Activated CD8-positive, alpha-beta memory T cell treated with anti-CD3 and anti-CD28 coated beads, Interleukin-2, amount 50 U/mL, for 48 hours (primary cell): ENCODE results near the gene GAL3ST2.
"Not testable (repeated sequence)": the region's sequence is repeated elsewhere in the genome, so short reads cannot be mapped to it uniquely, and the experiment has no call there.

Experiments
- DNase-seq: peaks from one replicate; pipeline ENCODE4 v3.0.0-alpha.2; 2020

GAL3ST2 gene

DNA sequence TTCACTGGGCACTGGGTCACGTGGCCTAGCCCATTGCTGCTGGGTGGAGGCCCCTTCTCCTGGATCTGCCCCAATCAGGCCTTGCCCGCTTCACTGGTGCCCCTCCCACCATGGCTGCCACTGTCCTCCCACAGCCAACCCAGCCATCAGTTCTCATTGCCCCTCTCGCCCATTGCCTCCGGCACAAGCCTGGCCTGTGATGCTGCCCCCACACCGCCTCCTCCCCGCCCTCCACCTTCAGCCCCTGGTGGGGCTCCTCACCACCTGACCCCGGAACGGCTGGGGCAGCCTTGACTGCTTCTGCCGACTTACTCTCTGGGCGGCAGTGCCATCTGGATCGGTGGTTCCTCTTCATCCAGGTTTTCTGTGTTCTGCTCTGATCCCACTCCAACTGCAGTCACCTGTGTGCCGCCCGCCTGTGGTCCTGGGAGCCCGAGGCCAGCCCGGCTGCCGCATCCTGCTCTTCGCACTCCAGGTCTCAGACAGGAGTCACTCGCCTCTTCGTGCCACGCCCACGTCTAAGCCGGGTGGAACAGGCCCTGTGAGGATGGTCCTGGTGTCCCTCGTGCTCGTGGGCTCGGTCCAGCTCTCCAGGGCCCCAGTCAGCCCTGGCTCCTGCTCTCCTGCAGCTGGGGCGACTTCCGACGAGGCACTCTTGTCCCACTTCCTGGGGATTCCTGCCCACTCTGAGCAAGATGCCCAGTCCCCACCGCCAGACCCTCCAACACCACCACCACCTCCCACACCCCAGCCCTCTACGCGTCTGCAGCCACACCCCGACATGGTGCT is 28.0 kb upstream of the GAL3ST2 start:
- DNase-seq, result no peak

DNA sequence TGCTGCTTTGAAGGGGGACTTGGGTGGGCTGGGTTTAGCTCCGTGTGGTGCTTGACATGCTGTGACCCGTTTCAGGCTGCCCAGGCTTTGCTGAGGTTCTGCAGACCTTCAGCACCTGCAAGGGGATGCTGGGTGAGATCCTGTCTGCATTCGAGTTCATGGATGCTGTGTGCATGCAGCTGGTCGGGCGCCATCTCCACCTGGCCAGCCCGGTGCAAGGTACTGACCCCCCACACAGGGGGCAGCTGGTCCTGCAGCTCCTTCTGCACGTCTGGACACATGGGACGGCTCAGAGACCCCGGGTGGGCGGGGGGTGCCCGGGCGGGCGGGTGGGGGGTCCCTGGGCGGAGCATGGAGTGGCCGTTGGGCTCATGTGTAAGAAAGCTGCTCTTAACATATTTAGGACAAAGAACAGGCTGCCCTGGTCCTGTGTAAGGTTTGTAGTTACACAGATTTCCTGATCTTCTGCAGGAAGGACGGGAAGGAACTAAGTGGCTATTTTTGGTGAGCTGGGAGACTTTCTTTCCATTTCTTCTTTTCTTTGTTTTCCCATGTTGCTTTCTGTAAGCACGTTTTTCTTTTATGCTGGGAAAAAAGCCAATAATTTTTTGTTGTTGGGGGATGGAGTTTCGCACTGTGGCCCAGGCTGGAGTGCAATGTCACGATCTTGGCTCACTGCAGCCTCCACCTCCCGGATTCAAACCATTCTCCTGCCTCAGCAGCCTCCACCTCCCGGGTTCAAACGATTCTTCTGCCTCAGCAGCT is 26.4 kb upstream of the GAL3ST2 start:
- DNase-seq, result no peak

DNA sequence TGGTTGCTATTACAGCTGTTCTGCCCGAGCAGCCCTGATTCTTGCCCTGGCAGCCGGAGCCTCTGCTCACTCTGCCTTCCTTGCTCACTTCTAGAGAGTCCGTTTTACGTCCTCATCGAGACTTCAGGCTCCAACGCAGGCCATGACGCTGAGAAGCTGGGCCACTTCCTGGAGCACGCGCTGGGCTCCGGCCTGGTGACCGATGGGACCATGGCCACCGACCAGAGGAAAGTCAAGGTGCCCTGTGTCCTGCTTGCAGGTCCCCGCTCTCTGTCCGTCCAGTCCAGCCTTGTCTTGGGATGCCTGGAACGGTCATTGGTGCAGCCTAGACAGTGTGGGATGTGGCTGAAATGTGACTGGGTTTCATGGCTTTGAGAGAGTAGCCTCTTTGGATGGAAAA is 25.5 kb upstream of the GAL3ST2 start:
- DNase-seq, result no peak

DNA sequence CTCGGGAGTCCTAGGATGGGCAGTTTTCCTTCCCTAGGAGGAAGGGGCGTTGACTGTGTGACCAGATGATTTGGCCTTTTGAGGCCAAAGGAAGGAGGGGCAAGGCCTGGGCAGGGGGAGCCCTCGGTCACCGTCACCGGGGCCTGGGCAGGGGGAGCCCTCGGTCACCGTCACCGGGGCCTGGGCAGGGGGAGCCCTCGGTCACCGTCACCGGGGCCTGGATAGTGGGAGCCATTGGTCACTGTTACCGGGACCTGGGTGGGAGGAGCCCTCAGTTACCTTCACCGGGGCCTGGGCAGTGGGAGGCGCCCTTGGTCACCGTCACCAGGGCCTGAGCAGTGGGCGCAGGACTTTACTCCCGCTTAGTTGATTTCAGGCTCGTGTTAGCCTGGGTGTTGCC is 24.8 kb upstream of the GAL3ST2 start:
- DNase-seq, result no peak

DNA sequence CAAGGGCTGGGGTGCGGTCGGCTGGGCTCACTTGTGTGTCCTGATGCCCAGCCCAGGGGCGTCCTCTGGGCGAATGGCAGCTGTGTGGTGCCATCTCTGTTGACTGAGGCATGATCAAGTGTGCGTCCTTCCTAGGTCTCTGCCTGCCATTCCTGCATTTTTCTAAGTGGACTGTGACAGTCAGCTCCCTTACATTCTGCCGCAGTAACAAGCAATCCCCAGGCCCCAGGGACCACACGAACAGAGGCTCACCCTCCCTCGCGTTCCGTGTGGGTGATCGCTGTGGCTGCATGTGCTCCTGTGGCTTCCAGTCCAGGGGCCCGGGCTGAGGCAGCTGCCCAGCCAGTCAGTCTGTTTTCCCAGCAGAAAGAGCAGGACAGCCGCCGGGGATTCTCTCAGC is 24.4 kb upstream of the GAL3ST2 start:
- no peak for DNase-seq

DNA sequence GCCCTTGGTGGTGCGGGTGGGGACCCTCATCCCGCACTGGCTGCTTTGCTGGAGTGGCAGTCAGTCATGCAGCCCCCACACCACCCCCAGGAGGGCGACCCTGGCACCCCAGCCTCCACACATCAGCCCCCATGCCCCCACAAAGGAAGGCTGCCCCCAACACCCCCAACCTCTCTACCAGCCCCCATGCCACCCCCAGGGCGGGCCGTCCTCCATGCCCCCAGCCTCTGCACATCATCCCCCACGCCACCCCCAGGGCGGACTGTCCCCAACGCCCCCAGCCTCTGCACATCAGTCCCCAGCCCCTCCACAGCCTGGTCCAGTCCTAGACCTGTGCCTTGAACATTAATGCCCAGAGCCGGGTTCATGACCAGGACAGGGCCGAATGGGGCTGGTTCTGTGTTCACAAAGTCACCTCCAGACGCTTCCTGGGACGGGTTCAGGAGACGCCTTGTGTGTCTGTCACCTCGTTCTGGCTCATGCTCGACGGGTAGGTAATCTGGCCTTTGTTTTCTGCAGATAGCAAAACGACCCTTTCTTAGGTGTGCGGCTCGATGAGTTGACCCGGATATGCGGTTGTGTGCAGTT is 23.8 kb upstream of the GAL3ST2 start:
- DNase-seq, result no peak

DNA sequence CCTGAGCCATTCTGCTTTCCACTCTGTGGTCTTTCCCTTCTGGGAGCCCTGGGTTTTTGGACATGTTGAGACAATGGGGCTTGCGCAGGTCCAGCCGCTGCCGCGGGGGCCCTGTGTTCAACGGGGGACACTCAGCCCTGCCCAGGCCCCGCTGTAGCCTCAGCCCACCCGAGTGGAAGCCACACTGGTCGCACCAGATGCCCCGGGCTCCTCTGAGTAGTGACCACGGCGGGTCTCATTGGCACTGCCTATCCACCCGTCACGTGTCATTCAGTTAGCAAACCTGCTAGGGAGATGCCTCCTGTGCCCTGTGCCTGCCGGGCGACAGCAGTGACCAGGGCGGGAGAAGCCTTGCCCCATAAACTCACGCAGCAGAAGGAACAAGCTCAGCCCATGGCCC is 23.1 kb upstream of the GAL3ST2 start:
- DNase-seq, result no peak

DNA sequence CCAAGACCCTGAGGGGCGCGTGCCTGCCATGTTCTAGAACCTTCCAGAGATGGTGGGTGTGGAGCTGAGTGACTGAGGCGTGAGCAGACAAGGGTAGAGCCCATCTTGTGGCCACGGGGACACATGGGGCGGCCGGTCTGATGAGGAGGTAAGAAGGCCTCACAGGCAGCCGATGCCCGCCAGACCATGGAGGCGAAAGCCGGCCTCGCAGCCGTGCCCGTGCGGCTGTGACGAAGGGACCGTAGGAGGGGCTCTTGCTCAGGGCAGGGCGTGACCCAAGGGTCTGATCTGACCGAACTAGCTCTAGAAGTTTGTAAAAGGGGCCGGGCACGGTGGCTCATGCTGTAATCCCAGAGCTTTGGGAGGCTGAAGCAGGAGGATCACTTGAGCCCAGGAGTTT is 22.6 kb upstream of the GAL3ST2 start:
- DNase-seq, result no peak

DNA sequence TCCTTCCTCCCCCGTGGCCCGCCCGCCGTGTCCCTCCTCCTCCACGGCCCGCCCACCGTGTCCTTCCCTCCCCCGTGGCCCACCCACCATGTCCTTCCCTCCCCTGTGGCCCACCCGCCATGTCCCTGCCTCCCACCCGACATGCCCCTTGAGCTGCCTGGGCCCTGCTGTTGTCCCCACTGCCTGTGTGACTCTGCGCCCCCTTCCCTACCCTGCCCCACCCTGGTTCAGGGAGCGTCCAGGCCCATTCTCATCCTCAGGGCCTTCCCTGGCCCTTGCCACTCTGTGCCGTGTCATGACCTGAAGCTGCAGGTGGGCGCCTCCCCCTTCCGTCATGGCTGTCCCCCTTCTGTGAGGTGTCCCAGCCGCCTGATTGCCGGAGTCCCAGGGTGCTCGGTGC is 21.5 kb upstream of the GAL3ST2 start:
- no peak for DNase-seq

DNA sequence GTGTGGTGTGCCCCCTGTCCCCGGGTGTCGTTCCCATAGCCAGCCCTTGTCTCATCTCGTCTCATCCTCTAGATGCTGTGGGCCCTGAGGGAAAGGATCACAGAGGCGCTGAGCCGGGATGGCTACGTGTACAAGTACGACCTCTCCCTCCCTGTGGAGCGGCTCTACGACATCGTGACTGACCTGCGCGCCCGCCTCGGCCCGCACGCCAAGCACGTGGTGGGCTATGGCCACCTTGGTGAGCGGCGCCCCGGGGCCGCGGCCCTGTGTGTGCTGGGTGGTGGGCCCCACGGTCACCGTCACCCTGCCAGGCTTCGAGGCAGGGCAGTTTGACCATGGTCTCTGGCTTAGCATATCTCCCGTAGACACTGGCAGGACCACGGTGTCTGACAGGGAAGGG is 20.8 kb upstream of the GAL3ST2 start:
- no peak for DNase-seq

DNA sequence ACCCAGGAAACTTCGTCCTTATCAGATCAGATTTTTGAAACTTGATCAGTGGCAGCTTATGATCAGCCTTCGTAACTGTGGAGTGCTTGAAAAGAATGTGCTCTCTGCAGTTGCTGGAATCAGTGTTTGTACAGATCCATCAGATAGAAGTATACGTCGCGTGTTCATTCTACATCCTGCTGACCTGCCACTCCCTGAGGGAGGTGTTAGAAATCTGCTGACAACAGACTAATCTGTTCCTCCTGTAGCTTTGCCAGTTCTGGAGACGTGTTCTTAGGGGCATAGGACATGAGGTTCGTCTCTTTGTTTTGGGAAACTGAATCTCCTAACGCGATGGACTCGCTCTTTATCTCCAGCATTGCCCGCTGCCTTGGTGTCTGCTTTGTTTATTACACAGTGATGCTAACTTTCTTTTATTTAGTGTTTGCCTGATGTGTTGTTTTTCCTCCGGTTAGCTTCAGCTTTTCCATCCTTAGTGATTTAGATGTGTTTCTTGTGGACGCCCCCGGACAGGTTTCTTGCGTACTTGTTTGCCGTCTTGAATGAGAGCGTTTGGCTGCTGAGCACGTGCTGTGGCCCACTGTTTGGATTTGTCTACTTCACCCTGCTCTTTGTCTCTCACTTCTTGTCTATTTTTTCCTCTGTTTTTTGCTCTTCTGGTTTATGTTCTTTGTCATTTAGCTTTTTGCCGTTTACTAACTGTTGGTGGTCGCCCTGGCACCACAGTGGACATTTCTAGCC is 17.4 kb upstream of the GAL3ST2 start:
- DNase-seq, result no peak

DNA sequence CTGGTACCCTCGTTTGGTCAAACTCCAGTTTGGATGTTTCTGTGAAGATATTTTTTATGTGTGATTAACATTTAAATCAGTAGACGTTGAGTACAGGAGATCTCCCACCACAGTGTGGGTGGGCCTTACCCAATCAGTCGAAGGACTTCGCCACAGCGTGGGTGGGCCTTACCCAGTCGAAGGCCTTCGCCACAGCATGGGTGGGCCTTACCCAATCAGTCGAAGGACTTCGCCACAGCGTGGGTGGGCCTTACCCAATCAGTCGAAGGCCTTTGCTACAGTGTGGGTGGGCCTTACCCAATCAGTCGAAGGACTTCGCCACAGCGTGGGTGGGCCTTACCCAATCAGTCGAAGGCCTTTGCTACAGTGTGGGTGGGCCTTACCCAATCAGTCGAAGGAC is 16.7 kb upstream of the GAL3ST2 start:
- not testable (repeated sequence) for DNase-seq

DNA sequence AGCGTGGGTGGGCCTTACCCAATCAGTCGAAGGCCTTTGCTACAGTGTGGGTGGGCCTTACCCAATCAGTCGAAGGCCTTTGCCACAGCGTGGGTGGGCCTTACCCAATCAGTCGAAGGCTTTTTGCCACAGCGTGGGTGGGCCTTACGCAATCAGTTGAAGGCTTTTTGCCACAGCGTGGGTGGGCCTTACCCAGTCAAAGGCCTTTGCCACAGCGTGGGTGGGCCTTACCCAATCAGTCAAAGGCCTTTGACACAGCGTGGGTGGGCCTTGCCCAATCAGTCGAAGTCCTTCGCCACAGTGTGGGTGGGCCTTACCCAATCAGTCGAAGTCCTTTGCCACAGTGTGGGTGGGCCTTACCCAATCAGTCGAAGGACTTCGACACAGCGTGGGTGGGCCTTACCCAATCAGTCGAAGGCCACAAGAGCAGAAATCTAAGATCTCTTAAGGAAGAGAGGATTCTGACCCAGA is 16.3 kb upstream of the GAL3ST2 start:
- no peak for DNase-seq

DNA sequence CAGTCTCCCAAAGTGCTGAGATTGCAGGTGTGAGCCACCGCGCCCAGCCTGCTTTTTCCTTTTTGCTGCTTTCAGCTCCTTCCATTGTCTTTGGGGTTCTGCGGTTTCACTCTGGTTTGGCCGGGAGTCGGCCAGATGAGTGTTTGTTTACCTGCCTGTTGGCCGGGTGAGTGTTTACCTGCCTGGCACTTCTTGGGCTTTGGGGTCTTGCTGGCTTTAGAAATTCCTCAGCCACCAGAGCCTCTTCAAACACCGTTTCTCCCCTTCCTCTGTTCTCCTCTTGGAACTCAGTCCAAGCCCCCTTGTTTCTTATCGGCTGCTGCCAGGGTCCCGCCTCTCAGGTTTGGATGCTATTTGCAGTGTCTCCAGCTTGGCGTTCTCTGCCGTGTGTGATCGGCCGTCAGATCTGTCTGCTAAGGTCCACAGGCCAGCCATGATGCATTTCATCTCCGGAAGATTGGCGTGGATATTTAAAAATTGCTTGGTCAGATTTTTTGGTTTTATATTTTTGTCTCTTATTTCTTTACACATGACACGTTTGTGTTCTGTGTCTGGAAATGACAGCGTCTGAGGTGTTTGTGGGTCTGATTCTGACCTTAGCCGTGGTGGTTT is 14.2 kb upstream of the GAL3ST2 start:
- DNase-seq, result peak; percentile 51

DNA sequence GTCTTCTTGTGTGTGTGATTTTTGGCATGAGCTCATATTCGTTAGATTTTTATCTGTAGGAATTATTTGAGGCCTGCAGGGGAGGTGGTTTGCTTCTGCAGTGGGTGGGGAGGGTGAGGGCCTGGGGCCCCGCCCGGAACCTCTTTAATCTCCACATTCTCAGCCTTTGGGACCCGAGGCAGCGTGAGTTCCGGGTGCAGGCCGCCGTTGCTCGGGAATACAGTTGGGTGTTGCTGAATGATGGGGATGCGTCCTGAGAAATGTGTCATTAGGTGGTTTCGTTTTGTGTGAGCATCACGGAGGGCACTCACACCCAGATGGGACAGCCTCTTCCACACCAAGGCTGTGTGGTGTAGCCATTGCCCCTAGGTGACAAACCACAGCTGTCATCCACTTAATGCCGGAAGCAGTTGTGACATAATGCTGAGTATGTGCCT is 13.7 kb upstream of the GAL3ST2 start:
- DNase-seq, result peak; percentile 74

DNA sequence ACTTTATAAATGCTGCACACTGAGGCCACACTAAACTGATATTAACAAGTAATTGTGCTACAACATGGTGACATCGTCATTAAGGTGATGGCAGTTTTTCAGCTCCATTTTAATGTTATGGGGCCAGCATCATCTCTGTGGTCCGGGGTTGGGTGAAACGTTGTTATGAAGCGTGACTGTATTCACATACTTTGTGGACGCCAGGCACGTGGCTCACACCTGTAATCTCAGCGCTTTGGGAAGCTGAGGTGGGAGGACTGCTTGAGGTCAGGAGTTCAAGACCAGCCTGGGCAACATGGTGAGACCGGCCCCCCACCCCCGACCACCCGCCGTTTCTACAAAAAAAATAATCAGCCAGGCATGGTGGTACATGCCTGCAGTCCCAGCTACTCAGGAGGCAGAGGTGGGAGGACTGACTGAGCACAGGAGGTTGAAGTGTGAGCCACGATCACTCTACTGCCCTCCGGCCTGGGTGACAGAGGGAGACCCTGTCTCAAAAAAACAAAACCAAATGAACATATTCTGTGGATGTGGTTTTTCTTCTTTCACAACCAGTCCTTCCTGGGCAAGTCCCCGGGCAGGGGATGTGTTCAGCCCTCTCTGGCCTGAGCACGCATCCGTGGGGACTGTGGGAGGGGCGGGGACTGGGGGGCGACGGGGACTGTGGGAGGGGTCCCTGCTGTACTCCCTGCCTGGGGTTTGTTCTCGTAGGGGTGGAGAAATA is 12.9 kb upstream of the GAL3ST2 start:
- peak; percentile 58 for DNase-seq

DNA sequence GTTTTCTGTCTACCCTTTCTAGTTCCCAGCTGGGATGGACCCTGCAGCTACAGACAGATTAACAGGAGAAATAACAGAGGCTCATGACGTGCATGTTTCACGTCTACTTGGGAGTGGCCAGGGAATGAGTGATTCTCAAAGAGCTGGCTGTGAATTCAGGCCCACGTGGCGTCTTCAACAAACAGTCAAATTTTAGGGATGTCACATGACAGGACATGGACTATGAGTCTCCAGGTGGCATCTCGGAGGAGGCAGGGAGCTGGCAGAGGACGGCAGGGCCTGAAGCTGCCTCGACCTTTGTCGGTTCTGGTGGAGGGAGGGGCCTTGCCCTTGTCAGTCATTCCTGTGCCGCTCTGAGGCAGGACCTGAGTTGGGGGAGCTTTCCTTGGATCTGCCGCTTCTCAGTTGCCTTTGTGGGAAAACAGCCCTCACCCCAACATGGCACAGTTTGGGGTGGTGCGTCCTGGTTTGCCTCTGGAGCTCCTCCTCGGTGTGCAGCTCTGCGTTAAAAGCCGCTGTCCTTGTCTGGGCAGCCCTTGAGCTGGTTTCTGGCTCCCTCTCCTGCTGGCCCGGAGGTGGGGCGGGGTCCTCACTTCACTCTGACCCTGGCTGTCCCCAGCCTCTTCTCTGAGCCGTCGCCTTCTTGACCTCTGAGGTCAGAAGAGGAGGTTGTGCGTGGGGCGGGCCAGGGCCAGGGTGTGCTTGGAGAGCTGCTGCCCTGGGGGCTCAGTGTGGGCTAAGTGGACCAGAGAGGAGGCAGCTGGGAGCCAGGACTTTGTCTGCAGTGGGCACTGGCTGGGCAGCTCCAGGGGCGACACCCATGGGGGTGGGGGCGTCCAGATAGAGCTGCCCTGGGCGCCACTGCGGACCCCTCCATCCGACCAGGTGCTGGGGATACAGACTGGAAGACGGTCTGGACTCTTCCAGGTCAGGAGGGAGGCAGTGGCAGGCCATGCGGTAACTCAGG is 12.1 kb upstream of the GAL3ST2 start:
- DNase-seq, result peak; percentile 53

DNA sequence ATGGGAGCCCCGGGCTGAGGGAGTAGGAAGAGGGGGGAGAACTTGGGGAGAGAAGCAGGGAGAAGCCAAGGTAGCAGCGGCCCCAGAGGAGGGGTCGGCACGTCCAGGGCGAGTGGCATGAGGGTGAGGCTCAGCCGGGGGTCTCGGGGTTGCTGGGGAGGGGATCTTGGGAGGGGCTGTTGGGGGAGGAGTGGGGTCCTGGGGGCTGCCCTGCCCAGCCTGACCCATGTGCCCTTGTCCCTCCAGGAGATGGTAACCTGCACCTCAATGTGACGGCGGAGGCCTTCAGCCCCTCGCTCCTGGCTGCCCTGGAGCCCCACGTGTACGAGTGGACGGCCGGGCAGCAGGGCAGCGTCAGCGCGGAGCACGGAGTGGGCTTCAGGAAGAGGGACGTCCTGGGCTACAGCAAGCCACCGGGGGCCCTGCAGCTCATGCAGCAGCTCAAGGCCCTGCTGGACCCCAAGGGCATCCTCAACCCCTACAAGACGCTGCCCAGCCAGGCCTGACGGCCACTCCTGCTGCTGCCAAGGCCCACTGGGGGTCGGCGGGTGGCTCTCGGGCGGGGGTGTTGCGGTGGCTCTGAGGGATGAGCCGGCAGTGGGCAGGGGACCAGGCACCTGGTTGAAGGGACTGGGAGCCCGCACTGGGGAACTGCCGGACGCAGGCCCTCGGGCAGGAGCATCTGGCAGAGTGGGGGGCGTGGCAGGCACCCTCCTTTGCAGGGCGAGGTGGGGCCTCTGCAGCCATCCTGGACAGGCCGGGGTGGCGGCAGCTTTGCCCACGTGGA is 9.0 kb upstream of the GAL3ST2 start:
- peak; percentile 48 for DNase-seq

DNA sequence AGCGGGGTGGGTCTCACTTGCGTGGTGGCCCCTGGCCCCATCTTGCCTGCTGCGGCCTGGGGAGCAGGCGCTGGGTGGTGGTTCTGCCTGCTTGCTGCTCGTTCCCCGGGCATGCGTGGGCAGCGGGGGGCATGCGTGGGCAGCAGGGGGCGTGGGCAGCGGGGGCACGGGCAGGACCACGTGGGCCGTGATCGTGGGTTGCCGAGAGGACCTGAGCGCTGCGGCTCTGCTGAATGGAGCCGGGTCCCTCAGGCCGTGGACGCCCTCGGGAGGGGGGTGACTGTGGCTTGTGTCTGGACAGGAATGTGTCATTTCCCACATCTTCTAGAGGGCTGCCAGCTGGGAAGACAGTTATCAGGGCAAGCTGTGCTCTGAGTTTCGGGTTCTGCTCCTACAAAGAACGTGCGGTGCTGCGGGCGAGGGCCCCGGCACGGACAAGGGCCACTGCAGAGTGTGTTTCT is 8.3 kb upstream of the GAL3ST2 start:
- peak; percentile 50 for DNase-seq

DNA sequence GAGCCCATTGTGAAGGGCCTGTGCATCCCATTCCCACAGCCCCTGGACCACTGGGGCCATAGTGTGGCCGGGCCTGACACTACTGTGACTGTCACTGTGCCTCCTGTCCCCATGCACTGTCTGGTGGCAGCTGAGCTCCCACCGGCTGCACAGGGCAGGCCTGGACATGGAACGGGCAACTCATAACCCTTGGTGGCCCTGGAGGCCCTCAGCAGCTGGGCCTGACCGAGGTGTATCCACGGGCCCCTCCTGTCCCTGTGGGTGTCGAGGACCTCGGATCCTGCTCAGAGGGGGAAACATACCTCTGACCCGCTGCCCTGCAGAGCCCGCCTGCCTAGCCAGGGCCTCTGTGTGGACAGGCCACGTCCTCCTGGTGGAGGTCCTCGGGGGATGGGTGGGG is 7.8 kb upstream of the GAL3ST2 start:
- peak; percentile 49 for DNase-seq
